GM19452 (cell line): ENCODE measurements around the gene CHD6.

Experiments
- ATAC-seq: cut with Tn5 transposase; IDR thresholded peaks from one replicate; pipeline ENCODE4 v1.9.1; 2021; ENCODE audit not compliant: unreplicated experiment

The CHD6 gene

DNA sequence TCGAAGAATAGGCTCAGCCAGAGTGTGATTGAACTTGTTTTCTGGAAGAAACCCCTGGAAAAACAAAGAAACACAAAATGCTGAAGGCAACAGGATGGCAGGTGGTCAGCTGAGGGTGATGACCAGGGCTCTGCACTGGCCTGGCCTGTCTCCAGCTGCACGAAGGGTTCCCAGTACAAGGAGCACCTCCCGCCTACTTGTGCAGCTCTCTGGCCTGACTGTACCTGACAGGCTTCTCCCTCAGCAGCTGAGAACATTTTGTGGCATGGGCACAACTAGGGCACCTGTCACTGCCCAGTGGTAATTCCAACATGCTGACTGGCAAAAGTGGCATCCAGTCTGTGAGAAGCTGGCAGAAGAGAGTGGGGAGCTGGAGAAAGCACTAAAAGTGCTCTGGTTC, 212.7 kb downstream of the CHD6 start:
- no peak for ATAC-seq

DNA sequence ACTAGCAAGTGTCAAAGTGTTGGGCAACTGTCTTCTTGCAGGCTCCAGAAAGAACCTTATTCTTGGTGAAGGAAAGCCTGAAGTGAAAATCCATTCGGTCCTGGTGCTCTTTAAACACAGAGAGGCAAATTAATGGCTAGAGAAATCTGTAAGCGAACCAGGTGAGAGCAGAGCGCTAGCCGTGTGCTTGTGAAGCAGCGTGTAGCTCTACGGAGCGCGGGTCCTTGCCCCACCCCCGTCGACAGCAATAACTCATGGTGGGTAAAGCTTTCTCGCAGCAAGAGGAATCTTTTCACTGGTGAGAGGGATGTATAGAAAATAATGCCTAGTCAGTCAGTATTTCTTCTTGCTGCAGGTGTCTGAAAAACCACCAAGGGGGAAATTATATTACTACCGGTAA, 214.6 kb downstream of the CHD6 start:
- no peak for ATAC-seq

GRCh38 chr20:41398408-41398807, 219.8 kb downstream of the CHD6 start:
- no peak for ATAC-seq

GRCh38 chr20:41395667-41396664, 222.2 kb downstream of the CHD6 start:
- no peak for ATAC-seq

- no peak for ATAC-seq
Measured at GRCh38 chr20:41394931-41395666, 223.1 kb downstream of the CHD6 start.

DNA sequence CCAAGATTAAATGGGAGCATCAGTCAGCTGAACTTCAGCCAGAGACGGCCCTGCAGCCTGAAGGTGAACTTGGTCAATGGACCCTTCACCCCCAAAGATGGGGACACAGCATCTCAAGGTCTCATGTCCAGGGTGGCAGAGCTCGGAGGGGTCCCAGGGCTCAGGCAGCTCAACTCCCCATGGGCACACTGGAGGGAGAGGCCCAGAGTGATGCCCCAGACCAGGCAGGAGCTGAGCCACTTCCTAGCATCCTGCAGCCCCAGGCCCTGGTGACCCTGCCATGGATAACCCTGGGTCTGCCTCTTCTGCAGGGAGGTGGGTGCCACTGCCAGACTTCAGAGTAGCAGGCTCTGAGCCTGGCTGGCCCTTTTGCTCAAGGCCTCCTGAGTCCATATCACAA, 224.1 kb downstream of the CHD6 start:
- ATAC-seq, result no peak

GRCh38 chr20:41393705-41394066, 224.5 kb downstream of the CHD6 start:
- no peak for ATAC-seq

GRCh38 chr20:41392871-41393704, 225.1 kb downstream of the CHD6 start:
- no peak for ATAC-seq

GRCh38 chr20:41392295-41392694, 225.9 kb downstream of the CHD6 start:
- ATAC-seq, result no peak

DNA sequence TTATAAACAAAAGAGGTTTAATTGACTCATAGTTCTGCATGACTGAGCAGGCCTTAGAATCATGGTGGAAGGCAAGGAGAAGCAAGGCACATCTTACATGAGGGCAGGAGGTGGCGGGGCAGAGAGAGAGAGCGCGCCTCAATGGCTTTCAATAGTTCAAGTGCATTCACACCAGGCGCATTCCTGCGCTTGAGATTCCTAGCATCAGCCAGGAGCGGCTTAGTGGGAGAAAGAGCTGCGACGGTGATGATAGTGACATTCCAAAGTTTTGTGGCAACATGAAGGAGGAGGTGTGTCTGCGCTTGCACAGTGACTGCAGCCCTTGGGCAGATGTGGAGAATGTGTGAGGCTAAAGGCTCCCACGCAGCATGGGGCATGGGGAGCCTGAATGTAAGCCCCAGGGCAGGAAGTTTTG, 226.6 kb downstream of the CHD6 start:
- no peak for ATAC-seq

DNA sequence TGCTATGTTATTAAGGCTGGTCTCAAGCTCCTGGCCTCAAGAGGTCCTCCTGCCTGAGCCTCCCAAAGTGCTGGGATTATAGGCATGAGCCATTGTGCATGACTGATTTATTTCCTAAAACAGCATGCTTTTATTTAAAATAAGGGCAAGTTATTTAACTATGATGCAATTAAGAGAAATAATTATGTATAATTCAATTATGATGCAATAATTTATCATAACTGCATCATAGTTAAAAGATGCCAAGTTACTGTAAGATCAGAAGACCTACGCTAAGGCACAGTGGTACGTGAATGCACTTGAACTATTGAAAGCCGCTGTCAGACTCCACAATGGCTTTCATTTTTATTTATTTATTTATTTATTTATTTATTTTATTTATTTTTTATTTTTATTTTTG, 227.3 kb downstream of the CHD6 start:
- ATAC-seq, result no peak

DNA sequence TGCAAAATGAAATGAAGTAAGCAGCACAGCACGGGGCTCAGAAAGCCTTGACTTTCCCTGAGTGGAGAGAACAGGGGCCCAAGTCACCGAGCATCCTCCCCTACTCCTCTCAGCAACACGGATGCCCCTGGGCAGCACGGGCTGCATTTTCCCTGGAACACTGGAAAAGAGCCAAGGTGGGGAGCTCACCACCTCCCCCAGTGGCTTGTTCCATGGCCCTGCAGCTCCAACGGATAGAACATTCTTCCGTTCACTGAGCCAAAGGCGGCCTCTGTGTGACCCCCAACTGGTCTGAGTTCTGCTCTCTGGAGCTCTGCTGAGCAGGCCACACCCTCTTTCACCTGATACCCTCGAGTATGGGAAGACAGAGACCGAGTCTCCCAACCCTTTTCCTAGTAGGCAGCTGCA, 230.7 kb downstream of the CHD6 start:
- ATAC-seq, result no peak

DNA sequence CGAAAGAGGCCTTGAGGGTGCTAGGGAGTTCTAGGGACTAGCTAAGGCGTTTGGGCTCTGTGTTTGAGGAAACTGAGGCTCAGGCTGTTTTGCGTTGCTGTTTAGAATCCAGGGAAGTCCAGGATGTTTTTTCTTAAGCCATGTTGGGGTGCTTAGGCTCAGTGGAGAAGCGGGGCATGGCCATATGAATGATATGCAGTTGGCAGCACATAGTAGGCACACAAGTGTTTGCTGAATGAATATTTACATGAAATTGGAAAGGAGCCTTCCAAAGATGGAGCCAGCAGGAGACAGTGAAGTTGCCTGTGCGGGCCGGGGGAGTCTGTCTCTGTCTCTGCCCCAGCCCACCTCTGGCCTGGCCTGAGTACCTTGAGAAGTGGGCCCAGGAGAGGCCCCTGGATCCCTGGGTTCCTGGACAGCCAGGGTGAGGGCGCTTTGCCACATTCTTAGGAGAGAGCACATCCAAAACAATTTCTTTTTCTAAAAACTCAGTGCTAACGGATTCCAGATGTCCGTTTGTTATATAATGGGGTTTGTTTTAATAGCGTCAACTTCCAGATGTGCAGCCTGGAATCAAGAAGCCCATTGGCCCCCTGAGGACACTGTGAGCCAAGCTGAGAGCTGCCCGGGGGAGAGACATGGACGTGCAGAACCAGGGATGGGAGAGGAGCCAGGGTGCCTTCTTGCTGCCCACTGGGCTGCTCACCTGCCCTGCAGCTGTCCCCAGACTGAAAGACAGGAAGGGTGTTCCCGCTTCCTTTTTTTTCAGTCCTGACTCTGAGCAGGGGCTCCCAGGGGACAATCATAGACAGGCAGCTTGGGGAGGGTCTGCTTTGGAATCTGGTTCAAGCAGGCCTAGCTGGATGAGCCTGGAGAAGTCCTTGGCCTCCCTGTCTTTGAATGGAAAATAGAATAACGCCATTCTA, 231.4 kb downstream of the CHD6 start:
- no peak for ATAC-seq

- ATAC-seq, result no peak
Measured at GRCh38 chr20:41382791-41383305, 235.3 kb downstream of the CHD6 start.

DNA sequence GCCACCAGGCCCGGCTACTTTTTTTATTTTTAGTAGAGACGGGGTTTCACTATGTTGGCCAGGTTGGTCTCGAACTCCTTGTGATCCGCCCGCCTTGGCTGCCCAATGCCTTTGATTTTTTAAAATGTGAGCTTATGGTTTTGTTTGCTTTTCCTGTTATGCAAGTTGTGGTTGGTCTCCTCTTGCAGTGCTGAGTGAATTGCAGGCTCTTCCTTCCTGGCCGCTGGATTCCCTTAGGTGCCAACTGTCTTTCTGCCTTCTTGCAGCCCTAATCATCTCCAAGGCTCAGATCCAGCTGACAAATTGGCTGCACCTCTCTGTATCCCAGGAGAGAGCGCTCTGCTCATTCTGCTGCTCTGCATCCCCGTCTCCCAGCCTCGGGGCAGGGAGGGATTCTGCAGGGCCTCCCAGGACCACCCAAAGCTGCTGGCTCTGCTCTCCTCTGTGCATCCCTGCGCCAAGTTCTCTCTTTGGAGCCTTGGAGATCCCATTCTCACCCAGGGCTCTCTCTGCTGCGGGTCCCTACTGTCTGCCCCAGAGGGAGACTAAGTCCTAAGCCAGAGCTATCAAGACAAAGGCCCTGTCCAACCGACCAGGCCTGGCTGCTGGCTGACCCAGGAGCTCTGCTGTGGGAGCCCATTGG, 237.5 kb downstream of the CHD6 start:
- ATAC-seq, result no peak

DNA sequence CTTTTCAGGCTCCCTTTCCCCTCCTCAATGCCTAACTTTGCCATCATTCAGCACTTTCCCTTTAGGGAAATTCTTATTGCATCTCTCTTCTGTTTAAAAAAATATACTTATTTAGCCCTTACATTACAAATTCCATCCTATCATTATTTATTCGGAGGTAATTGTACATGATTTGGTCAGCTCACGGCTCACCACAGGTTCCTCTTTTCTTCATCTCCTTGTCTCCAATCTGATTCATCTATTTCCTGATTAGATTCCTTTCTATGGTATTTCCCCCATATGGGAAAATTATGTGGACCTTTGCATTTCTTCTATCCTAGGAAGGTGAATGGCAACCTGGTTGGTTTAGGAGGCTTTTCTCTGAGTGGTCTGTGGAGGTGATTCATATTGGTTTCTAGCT, 238.6 kb downstream of the CHD6 start:
- ATAC-seq, result no peak

- ATAC-seq, result no peak
Measured at GRCh38 chr20:41377275-41377674, 240.9 kb downstream of the CHD6 start.

DNA sequence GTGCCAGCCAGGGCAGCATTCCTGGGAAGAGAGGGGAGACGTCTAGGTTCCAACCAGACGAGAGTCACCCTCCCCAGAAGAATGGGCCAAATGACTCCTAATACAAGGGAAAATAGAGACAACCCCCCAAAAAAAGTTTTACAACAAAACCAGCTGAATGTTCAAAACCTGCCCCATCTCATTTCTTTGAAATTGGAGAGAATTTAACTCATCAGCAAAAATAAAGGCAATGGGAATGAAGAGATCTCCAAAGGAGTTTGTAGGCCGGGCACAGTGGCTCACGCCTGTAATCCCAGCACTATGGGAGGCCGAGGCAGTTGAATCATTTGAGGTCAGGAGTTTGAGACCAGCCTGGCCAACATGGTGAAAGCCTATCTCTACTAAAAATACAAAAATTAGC, 241.8 kb downstream of the CHD6 start:
- ATAC-seq, result no peak

GRCh38 chr20:41375846-41376245, 242.3 kb downstream of the CHD6 start:
- ATAC-seq, result no peak
